Measurements from ENCODE around the gene IFNAR1. TPM values are rescaled to one million over a fixed set of nuclear protein-coding genes. Genes with fewer than 3 reads are reported as not detected.

IFNAR1 gene
- total and polyA plus RNA-seq, 2 of the 8 experiments (the other 6 are each of a cell fraction or from before 2014, with no cell fraction given): 3.1 to 17.1 TPM

DNA sequence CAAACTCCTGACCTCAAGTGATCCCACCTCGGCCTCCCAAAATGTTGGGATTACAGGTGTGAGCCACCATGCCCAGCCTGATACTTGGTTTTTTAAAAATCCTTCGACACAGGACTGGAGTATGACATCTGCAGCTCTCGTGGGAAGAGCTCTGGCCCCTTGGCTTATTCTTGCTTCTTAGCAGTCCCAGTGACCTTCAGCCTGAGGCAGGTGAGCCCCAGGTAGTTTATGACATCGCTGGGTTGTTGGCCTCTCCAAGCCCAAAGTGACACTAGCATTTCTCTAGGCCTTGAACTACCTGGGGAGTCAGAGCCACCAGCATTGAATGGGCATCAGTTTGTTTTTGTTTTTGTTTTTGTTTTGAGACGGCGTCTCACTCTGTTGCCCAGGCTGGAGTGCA lies 62.5 kb downstream of the IFNAR1 start (continued):
- no peak for TF ChIP-seq JUND (IDR thresholded peaks at IDR 0.05; ENCODE audit: low read length)
- TF ChIP-seq POU5F1 (IDR thresholded peaks at IDR 0.05; ENCODE audit: low read depth, low read length): no peak
- TF ChIP-seq JUN (IDR thresholded peaks at IDR 0.05; ENCODE audit: low read depth, low read length): no peak
